NOMO-1 treated with DMSO at 0.1 percent for 48 hours (cell line): ENCODE results near the gene RAB6B.

Experiments used
- DNase-seq: peaks from one replicate; lab custom pipeline; 2025; ENCODE audit not compliant: unreplicated experiment; lab: John Stamatoyannopoulos, UW

Gene RAB6B

GRCh38 chr3:133881939-133882825 lies 13.5 kb downstream of the RAB6B start:
- DNase-seq, result no peak

DNA sequence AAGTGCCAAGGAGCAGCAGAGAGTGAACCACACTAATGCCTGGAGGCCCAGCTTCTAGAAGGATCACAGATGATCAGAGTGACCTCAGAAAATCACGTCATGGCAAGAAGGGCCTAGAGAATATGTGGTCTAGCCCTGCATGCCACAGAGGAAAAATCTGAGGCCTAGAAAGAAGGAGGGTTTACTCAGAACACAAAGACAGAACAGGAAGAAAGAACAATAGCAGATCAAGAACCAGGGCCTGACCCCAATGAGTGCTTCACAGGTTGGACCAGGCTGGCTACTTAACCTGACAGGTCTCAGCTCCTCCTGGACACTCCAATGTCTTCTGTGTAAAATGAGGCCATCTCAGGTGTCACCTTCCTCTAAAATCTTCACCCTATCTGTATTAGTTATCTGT lies 14.2 kb downstream of the RAB6B start:
- DNase-seq, result no peak

GRCh38 chr3:133880886-133881455 lies 14.7 kb downstream of the RAB6B start:
- DNase-seq, result no peak

- no peak for DNase-seq
Measured at GRCh38 chr3:133880287-133880686, 15.4 kb downstream of the RAB6B start.

DNA sequence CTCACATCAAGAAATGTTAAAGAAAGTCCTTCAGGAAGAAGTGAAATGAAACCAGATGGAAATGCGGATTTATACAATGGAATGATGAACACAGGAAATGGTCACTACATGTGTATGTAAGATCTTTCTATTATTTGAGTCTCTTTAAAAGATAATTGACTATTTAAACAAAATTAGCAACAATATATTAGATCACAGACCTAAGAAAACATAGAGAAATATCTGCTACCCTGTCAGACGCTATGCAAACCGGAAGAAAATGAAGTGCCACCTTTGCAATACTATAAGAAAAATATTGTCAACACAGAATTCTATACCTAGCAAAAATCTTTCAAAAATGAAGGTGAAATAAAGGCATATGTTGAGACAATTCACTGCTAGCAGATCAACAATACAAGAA lies 17.2 kb downstream of the RAB6B start:
- DNase-seq, result no peak

DNA sequence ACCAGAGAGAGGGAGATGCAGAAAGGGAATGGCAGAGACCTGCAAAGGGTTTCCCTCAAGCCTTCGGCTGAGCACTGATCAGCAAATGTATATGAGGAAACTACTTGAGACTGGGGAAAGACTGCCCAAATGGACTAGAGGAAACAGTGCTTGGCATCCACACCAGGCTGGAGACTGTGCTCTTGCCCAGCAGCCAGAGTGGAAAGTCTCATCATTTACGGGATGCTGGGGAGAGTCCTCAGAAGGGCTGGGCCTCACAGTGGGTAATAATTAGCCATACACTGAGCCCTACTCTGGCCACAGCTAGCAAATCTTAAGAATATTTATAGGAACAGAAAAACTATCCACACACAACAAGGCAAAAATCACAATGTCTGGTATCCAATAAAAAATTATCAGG lies 18.5 kb downstream of the RAB6B start:
- no peak for DNase-seq

DNA sequence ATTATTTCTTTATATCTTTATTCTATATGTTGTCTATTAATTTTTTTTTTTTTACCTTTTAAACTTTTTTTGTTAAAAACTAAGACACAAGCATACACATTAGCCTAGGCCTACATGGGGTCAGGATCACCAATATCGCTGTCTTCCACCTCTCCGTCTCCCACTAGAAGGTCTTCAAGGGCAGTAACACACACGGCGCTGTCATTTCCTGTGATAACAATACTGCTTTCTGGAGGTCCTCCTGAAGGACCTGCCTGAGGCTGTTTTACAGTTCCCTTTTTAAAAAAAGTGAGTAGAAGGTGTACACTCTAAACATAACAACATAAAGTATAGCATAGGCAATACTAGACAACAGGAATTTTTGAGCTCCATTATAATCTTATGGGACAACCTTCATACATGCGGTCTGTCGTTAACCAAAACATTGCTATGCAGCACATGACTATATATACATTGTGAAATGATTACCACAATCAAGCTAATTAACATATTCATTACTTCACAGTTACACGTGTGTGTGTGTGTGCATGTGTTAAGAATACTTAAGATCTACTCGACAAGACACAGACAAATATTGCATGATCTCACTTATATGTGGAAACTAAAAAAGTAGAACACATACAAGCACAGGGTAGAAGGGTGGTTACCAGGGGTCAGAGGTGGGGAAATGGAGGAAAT lies 20.8 kb downstream of the RAB6B start:
- no peak for DNase-seq

DNA sequence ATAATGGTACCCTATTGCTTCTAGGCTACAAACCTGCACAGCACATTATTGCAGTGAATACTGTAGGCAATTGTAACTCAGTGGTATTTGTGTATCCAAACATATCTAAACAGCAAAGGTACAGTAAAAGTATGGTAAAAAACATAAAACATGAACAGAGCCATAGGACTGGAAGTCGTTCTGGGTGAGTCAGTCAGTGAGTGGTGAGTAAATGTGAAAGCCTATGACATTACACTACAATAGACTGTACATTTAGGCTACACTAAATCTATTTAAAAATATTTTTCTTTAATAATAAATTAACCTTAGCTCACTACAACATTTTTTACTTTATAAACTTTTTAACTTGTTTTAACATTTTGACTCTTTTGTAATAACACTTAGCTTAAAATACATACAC lies 21.3 kb downstream of the RAB6B start:
- no peak for DNase-seq

GRCh38 chr3:133872781-133873180 lies 22.9 kb downstream of the RAB6B start:
- no peak for DNase-seq

GRCh38 chr3:133872161-133872560 lies 23.5 kb downstream of the RAB6B start:
- DNase-seq, result no peak

GRCh38 chr3:133871368-133872090 lies 24.2 kb downstream of the RAB6B start:
- no peak for DNase-seq

DNA sequence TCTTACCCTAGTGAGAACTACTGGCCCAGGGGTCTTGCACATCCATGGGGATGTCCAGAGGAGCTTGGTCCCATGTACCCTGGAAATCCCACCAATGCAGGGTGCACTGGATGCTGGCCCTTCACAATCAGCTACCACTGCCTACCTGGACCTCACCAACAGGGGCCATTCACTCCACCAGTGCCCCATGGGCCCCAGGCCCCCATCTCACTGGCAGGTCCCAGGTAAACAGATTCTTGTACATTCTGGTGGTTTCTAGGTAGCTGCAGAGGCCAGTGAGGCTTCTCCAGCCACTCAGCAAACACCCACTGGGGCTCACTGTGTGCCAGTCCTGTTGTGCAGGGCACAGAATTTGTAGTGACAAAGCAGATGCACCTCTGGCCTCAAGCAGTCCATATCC lies 24.9 kb downstream of the RAB6B start:
- DNase-seq, result no peak

- no peak for DNase-seq
Measured at GRCh38 chr3:133869586-133869985, 26.1 kb downstream of the RAB6B start.

GRCh38 chr3:133868758-133869475 lies 26.8 kb downstream of the RAB6B start:
- DNase-seq, result no peak

GRCh38 chr3:133868186-133868585 lies 27.5 kb downstream of the RAB6B start:
- DNase-seq, result no peak

DNA sequence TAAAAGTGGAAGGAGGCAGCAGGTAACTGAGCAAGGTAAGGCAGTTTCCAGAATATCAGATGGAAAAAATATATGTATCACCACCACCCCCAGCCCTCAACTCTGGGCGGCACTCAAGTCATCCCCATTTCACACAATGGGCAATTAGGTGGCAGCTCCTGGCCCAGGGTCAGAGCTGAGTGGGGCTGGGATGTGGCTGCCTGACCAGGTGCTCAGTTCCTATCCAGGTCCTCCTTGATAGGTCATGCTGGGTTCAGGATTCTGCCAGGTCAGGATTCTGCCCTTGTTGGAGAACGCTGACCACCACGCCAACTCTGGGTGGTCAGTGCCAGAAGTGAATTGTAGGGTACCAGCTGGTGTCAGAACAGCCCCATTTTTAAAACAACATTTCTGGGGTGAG lies 29.5 kb downstream of the RAB6B start:
- DNase-seq, result no peak

GRCh38 chr3:133865136-133865855 lies 30.4 kb downstream of the RAB6B start:
- no peak for DNase-seq

DNA sequence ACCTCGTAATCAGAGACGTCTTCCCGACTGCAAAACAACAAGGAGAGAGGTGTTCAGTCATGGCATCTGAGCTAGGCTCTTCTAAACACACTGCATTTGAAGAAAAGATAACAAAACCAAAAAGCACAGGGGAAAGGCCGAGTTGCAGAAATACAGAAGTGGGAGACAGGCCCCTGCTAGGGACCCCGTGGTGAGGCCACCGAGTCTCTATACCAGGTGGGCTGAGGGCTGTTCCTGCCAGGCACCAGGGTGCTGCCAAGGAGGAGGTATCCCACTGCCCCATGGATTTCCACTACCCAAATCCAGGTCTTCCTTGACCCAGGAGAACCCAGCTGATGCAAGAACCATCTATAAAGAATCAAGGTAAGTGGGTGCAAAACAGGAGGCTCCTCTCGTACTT lies 31.1 kb downstream of the RAB6B start:
- DNase-seq, result no peak

DNA sequence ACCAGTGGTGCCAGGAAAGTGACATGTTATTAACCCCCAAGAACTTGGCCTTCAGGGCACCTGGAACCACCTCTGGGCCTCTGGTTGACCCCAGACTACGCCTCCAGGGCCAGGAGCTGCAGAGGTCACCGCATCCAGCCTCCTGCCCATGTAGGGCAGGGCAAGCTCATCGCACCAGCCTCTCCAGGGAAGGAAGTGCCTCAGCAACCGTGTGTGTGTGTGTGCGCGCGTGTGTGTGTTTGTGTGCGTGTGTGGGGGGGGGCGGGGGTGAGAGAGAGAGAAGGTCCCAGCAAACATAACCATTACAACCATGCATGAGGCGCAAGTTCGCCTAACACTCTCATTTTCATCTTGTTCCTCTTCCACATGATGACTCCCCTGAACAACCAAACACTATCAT lies 31.8 kb downstream of the RAB6B start:
- DNase-seq, result no peak

DNA sequence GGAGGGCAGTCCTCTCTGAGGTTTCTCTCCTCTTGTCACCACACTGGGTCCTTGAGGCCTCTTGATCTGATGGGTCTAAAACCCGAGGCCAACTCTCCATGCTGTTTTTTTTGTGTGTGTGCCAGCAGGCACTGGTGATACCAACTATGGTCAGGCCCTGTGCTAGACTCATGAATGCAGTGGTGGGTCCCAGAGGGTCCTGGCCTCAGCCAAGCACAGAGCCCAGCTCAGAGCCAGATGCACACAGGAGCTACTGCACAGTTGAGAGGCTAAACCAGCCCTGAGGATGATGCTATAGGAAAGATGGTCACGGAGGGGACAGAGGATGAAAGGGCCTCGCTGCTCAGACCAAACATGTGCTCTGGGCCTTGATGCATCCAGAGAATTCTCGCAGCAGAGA lies 33.5 kb downstream of the RAB6B start:
- no peak for DNase-seq
